Spinal cord (tissue), 10 donors: ENCODE measurements around the gene EIF4E1B. TPM values are rescaled to one million over a fixed set of nuclear protein-coding genes. Genes with fewer than 3 reads are reported as not detected.
A peak's percentile ranks its signal among the peaks of the same experiment; 100 is the strongest.

Experiments used
- DNase-seq, 6 donors: peaks; one replicate each; pipeline versions ENCODE4 v3.0.0 to v3.0.0-alpha.2; 2013 to 2015; ENCODE audit warnings: low spot score in 6 of 6, low read depth in 4 of 6
- H3K27ac ChIP-seq: one replicate; pipeline ENCODE4 v1.5.1; 2013; ENCODE audit warnings: low read depth, low read length, control low read depth
- H3K27me3 ChIP-seq: one replicate; pipeline ENCODE4 v1.6.1; 2013; ENCODE audit warnings: low read length; ENCODE audit not compliant: control insufficient read depth, insufficient read depth
- H3K36me3 ChIP-seq: one replicate; pipeline ENCODE4 v1.6.1; 2013; ENCODE audit warnings: low read length; ENCODE audit not compliant: control insufficient read depth, insufficient read depth
- H3K4me1 ChIP-seq: one replicate; pipeline ENCODE4 v1.6.1; 2013; ENCODE audit warnings: low read length; ENCODE audit not compliant: control insufficient read depth, insufficient read depth
- H3K4me3 ChIP-seq: one replicate; pipeline ENCODE4 v1.5.1; 2013; ENCODE audit warnings: low read depth, low read length, control low read depth
- H3K9me3 ChIP-seq: one replicate; pipeline ENCODE4 v1.6.1; 2013; ENCODE audit warnings: low read length; ENCODE audit not compliant: control insufficient read depth, insufficient read depth
- WGBS: methylation state at CpG from one replicate; pipeline ENCODE4 v1.1.5; 2013; ENCODE audit warnings: missing lambda C conversion rate; ENCODE audit not compliant: insufficient coverage; 5-methylcytosine and 5-hydroxymethylcytosine counted together
- polyA plus RNA-seq, 2 donors: library from polyadenylated mRNA; unstranded; fragments of 120-200 nt; gene quantifications; one replicate each; pipeline ENCODE4 v1.2.1, GENCODE V29; 2013; ENCODE audit not compliant: insufficient read length in 2 of 2
- total RNA-seq, 2 donors: library from RNA; depleted of rRNA in 1 of 2; stranded (reverse); fragments of 120-200 nt in 1 of 2; fragments of >200 nt in 1 of 2; gene quantifications; one replicate each; pipeline versions ENCODE4 v1.2.3 to v1.2.4, GENCODE V29; 2013 to 2014
- donor health status: healthy.

EIF4E1B gene
- total and polyA plus RNA-seq, 4 donors: 0.44 to 4.0 (median 1.6) TPM

- Histone ChIP-seq H3K9me3 (no peaks in the 10 kb centered on the region), H3K27me3 (no peaks in the 10 kb centered on the region), H3K4me3 (no peak overlapping the region), H3K36me3 (peaks cover 50% of the 10 kb centered on the region), H3K27ac (no peak overlapping the region), H3K4me1 (peaks cover 55% of the 10 kb centered on the region)
- no peak for DNase-seq
- 67% methylated on average over 8 of the region's 8 CpGs for WGBS
These were observed 19.9 kb downstream of the EIF4E1B start for GRCh38 chr5:176650354-176650884.

GRCh38 chr5:176651472-176651980, 21.1 kb downstream of the EIF4E1B start:
- no peak for DNase-seq
- WGBS: 91% methylated on average over 12 of the region's 17 CpGs
- Histone ChIP-seq H3K27ac (no peak overlapping the region), H3K36me3 (peaks cover 61% of the 10 kb centered on the region), H3K9me3 (no peaks in the 10 kb centered on the region), H3K4me3 (no peak overlapping the region), H3K27me3 (no peaks in the 10 kb centered on the region), H3K4me1 (peaks cover 52% of the 10 kb centered on the region)

- no peaks in the 10 kb centered on the region for H3K9me3 ChIP-seq
- no peaks in the 10 kb centered on the region for H3K27me3 ChIP-seq
- no peak overlapping the region for H3K4me3 ChIP-seq
- peaks cover 67% of the 10 kb centered on the region for H3K36me3 ChIP-seq
- peaks cover 47% of the 10 kb centered on the region for H3K4me1 ChIP-seq
- DNase-seq: peak in 2 of 6 donors; percentile 60 to 70
- 59% methylated on average over 7 of the region's 8 CpGs for WGBS
- no peak overlapping the region for H3K27ac ChIP-seq
These were observed 21.7 kb downstream of the EIF4E1B start for GRCh38 chr5:176652136-176652535.

- DNase-seq: no peak
- Histone ChIP-seq H3K4me1 (peaks cover 38% of the 10 kb centered on the region), H3K27me3 (no peaks in the 10 kb centered on the region), H3K4me3 (no peak overlapping the region), H3K9me3 (no peaks in the 10 kb centered on the region), H3K27ac (no peak overlapping the region), H3K36me3 (peaks cover 80% of the 10 kb centered on the region)
- 86% methylated on average over 18 of the region's 18 CpGs for WGBS
These were observed 23.2 kb downstream of the EIF4E1B start for GRCh38 chr5:176653401-176654385.

- peaks cover 31% of the 10 kb centered on the region for H3K4me1 ChIP-seq
- no peak for DNase-seq
- H3K27me3 ChIP-seq: no peaks in the 10 kb centered on the region
- no peaks in the 10 kb centered on the region for H3K9me3 ChIP-seq
- no peak overlapping the region for H3K4me3 ChIP-seq
- H3K36me3 ChIP-seq: peaks cover 84% of the 10 kb centered on the region
- no peak overlapping the region for H3K27ac ChIP-seq
- WGBS: 83% methylated on average over 5 of the region's 14 CpGs
These were observed 24.4 kb downstream of the EIF4E1B start for GRCh38 chr5:176654856-176655255.

GRCh38 chr5:176656467-176656990, 26.1 kb downstream of the EIF4E1B start:
- H3K4me1 ChIP-seq: peaks cover 25% of the 10 kb centered on the region

GRCh38 chr5:176658007-176658599, 27.6 kb downstream of the EIF4E1B start:
- H3K4me3 ChIP-seq: no peak overlapping the region
- WGBS: 62% methylated on average over 10 of the region's 14 CpGs
- no peaks in the 10 kb centered on the region for H3K27me3 ChIP-seq
- peaks cover 61% of the 10 kb centered on the region for H3K36me3 ChIP-seq
- no peaks in the 10 kb centered on the region for H3K9me3 ChIP-seq
- no peak overlapping the region for H3K27ac ChIP-seq
- H3K4me1 ChIP-seq: peaks cover 11% of the 10 kb centered on the region
- peak in 5 of 6 donors; percentile 39 to 94 (median 58) for DNase-seq

More at GRCh38 chr5:176656467-176656990, 26.1 kb downstream of the EIF4E1B start:
- DNase-seq: no peak
- WGBS: 90% methylated on average over 13 of the region's 13 CpGs
- H3K9me3 ChIP-seq: no peaks in the 10 kb centered on the region
- H3K36me3 ChIP-seq: peaks cover 70% of the 10 kb centered on the region
- H3K27me3 ChIP-seq: no peaks in the 10 kb centered on the region
- H3K4me3 ChIP-seq: no peak overlapping the region
- no peak overlapping the region for H3K27ac ChIP-seq

GRCh38 chr5:176658817-176659511, 28.5 kb downstream of the EIF4E1B start:
- peaks cover 52% of the 10 kb centered on the region for H3K36me3 ChIP-seq
- H3K27ac ChIP-seq: no peak overlapping the region
- no peaks in the 10 kb centered on the region for H3K9me3 ChIP-seq
- H3K4me1 ChIP-seq: peaks cover 11% of the 10 kb centered on the region
- 77% methylated on average over 4 of the region's 11 CpGs for WGBS
- no peak for DNase-seq
- no peaks in the 10 kb centered on the region for H3K27me3 ChIP-seq
- no peak overlapping the region for H3K4me3 ChIP-seq

- no peaks in the 10 kb centered on the region for H3K9me3 ChIP-seq
- no peak overlapping the region for H3K27ac ChIP-seq
- DNase-seq: no peak
- H3K4me3 ChIP-seq: no peak overlapping the region
- H3K27me3 ChIP-seq: peaks cover 1% of the 10 kb centered on the region
- H3K36me3 ChIP-seq: peaks cover 47% of the 10 kb centered on the region
- 76% methylated on average over 6 of the region's 7 CpGs for WGBS
- peaks cover 15% of the 10 kb centered on the region for H3K4me1 ChIP-seq
These were observed 29.0 kb downstream of the EIF4E1B start for GRCh38 chr5:176659512-176659839.
